GM21737 (cell line): ENCODE data around the gene IL3RA.
"Not testable (repeated sequence)": the region's sequence is repeated elsewhere in the genome, so short reads cannot be mapped to it uniquely, and the experiment has no call there.

Source experiments
- ATAC-seq: cut with Tn5 transposase; IDR thresholded peaks from one replicate; pipeline ENCODE4 v1.9.1; 2021; ENCODE audit warnings: mild to moderate bottlenecking, moderate library complexity; ENCODE audit not compliant: unreplicated experiment

Gene IL3RA

GRCh38 chrX:1397441-1398270 lies 61.1 kb downstream of the IL3RA start:
- ATAC-seq: no peak

- no peak for ATAC-seq
These were observed 62.1 kb downstream of the IL3RA start for GRCh38 chrX:1398431-1399340.

- no peak for ATAC-seq
These were observed 63.5 kb downstream of the IL3RA start for GRCh38 chrX:1400049-1400448.

GRCh38 chrX:1400742-1401471 lies 64.3 kb downstream of the IL3RA start:
- no peak for ATAC-seq

- ATAC-seq: no peak
These were observed 65.2 kb downstream of the IL3RA start for GRCh38 chrX:1401611-1402430.

- no peak for ATAC-seq
These were observed 66.6 kb downstream of the IL3RA start for GRCh38 chrX:1403228-1403627.

- not testable (repeated sequence) for ATAC-seq
These were observed 67.3 kb downstream of the IL3RA start for GRCh38 chrX:1403867-1404266.

- ATAC-seq: not testable (repeated sequence)
These were observed 69.2 kb downstream of the IL3RA start for GRCh38 chrX:1405769-1406168.

GRCh38 chrX:1407035-1407434 lies 70.5 kb downstream of the IL3RA start:
- ATAC-seq: no peak

GRCh38 chrX:1411326-1411725 lies 74.7 kb downstream of the IL3RA start:
- no peak for ATAC-seq

- no peak for ATAC-seq
These were observed 76.1 kb downstream of the IL3RA start for GRCh38 chrX:1412551-1413161.

- ATAC-seq: no peak
These were observed 79.8 kb downstream of the IL3RA start for GRCh38 chrX:1416327-1416784.

GRCh38 chrX:1416965-1417760 lies 80.6 kb downstream of the IL3RA start:
- ATAC-seq: no peak

- ATAC-seq: no peak
These were observed 81.6 kb downstream of the IL3RA start for GRCh38 chrX:1417921-1418771.

GRCh38 chrX:1418901-1419544 lies 82.4 kb downstream of the IL3RA start:
- no peak for ATAC-seq

GRCh38 chrX:1419545-1420355 lies 83.2 kb downstream of the IL3RA start:
- ATAC-seq: no peak

- ATAC-seq: no peak
These were observed 83.8 kb downstream of the IL3RA start for GRCh38 chrX:1420371-1420770.
